ENCODE measurements around the gene CCDC190. TPM values are rescaled to one million over a fixed set of nuclear protein-coding genes. Genes with fewer than 3 reads are reported as not detected.
A peak's percentile ranks its signal among the peaks of the same experiment; 100 is the strongest.

CCDC190 gene
- total and polyA plus RNA-seq, 10 donors, result not detected

DNA sequence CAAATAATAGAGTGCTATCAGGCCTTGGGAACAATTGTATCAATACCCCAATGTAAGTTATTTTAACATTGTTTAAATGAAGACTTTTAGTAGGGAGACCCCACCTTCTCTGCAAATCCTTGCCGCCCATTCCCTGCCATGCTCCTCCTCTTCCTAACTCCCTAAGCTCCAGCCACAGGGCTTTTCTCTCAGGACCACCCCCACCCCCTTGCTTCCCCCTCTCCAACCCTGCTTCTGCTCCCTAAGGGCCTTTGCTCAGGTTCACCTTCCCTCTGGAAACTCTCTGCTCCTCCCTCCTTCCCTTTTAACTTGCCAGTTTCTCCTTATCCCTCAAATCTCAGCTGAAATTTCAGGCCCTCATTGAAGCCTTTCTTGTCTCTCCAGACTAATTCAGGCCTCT lies 16.8 kb downstream of the CCDC190 start:
- intact Hi-C loops (cut with DNase I; ENCODE audit: low total_unique reads), result no loop called here

DNA sequence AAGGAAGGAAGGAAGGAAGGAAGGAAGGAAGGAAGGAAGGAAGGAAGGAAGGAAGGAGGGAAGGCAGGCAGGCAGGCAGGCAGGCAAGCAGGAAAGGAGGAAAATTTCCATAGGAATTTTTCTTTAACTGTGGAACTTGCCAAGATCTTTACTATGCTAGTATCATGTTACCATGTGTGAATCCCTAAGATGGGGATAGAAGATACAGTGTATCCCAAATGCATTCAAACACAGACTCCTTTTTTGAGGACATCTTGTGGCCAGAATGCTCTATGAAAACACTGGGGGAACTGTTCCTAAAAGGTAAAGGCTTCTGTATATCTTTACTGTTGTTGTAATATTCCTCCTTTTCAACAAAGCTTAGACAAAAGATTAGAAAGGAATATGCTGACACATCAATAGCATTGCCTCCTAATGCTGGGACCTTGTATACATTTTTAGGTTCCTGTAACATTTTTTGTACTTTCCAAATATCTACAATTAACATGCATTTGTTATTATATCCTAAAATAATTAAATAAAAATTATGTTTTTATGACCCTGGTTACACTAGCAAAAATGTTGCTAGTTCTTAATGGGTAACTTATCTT lies 20.6 kb downstream of the CCDC190 start:
- no peak overlapping the region for H3K4me3 ChIP-seq
- H3K27me3 ChIP-seq (replicated peaks in 1 of 7), result no peaks in the 10 kb centered on the region
- H3K36me3 ChIP-seq, result no peaks in the 10 kb centered on the region
- H3K27ac ChIP-seq, result no peak overlapping the region
- TF ChIP-seq POLR2A (IDR thresholded peaks at IDR 0.05) (no peak), CTCF (IDR thresholded peaks at IDR 0.05 in 8 of 11, conservative IDR thresholded peaks at IDR 0.05 in 3 of 11) (no peak), POLR2AphosphoS5 (IDR thresholded peaks at IDR 0.05) (no peak)
- DNase-seq, result no peak
- no peaks in the 10 kb centered on the region for H3K4me1 ChIP-seq
- intact Hi-C loops (cut with DNase I; ENCODE audit: low total_unique reads), result no loop called here
- peaks cover 0 to 26% (median 21%) of the 10 kb centered on the region in 8 donors for H3K9me3 ChIP-seq

More for the DNA sequence above, 16.8 kb downstream of the CCDC190 start:
- no peak for TF ChIP-seq POLR2A (IDR thresholded peaks at IDR 0.05)
- no peak for TF ChIP-seq CTCF (IDR thresholded peaks at IDR 0.05 in 8 of 11, conservative IDR thresholded peaks at IDR 0.05 in 3 of 11)
- TF ChIP-seq POLR2AphosphoS5 (IDR thresholded peaks at IDR 0.05), result no peak
- H3K36me3 ChIP-seq, result no peaks in the 10 kb centered on the region
- peaks cover 0 to 8% (median 7%) of the 10 kb centered on the region in 8 donors for H3K9me3 ChIP-seq
- H3K4me1 ChIP-seq, result no peaks in the 10 kb centered on the region
- no peak overlapping the region for H3K27ac ChIP-seq
- DNase-seq, result no peak
- WGBS, 5 donors, result 78 to 88% (median 83%) methylated on average over 1 of the region's 1 CpG
- H3K27me3 ChIP-seq (replicated peaks in 1 of 7), result no peaks in the 10 kb centered on the region
- no peak overlapping the region for H3K4me3 ChIP-seq

GRCh38 chr1:162838863-162839262 lies 22.1 kb downstream of the CCDC190 start:
- WGBS, 5 donors, result 71 to 99% (median 96%) methylated on average over 4 of the region's 4 CpGs
- no peak for TF ChIP-seq POLR2AphosphoS5 (IDR thresholded peaks at IDR 0.05)
- H3K27ac ChIP-seq, result no peak overlapping the region
- H3K9me3 ChIP-seq, result peaks cover 0 to 26% (median 21%) of the 10 kb centered on the region in 8 donors
- no peaks in the 10 kb centered on the region for H3K4me1 ChIP-seq
- H3K27me3 ChIP-seq (replicated peaks in 1 of 7), result no peaks in the 10 kb centered on the region
- H3K4me3 ChIP-seq, result no peak overlapping the region
- no peak for DNase-seq
- intact Hi-C loops (cut with DNase I; ENCODE audit: low total_unique reads), result no loop called here
- no peaks in the 10 kb centered on the region for H3K36me3 ChIP-seq

DNA sequence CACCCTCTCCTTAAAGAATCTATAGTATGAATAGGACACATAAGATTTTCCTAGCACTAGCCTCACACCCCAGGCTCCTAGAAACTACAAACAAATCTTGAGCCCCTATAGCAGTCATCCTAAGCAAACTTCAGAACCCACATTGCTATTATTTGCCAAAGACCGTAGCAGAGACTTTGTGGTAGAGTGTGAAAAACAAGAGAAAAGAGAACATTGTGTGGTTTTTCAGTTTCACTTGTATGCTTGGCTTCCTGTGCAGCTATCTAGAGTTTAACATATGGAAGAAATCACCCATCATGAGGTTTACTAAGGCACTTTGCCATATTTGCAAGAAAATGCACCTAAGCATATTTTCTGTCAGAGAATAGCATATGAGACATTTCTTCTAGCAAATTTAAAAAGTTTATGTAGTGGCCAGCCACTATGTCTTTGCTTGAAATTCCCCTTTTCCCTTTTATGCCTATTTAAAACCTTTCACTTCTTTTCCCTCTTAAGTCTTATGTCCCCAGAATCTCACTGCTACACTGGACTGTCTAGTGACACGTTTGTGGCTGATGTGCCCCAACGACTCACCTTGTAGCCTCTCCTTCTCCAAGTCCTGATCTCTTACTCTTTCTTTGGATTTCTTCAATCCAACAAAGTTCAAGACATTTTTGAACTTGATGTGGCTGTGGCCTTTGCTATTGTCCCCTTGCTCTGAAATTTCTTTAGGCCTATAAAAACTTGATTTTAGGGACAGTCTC lies 25.6 kb downstream of the CCDC190 start:
- no peak for TF ChIP-seq POLR2AphosphoS5 (IDR thresholded peaks at IDR 0.05)
- TF ChIP-seq CTCF (IDR thresholded peaks at IDR 0.05 in 8 of 11, conservative IDR thresholded peaks at IDR 0.05 in 3 of 11), result no peak
- no peak for TF ChIP-seq POLR2A (IDR thresholded peaks at IDR 0.05)
- Histone ChIP-seq H3K27me3 (replicated peaks in 1 of 7) (no peaks in the 10 kb centered on the region), H3K4me1 (no peaks in the 10 kb centered on the region), H3K4me3 (no peak overlapping the region), H3K9me3 (peaks cover 0 to 26% (median 21%) of the 10 kb centered on the region in 8 donors), H3K27ac (peak overlapping the region in 3 of 8 donors; percentile 17 to 45 (median 43)), H3K36me3 (no peaks in the 10 kb centered on the region)
- intact Hi-C loops (cut with DNase I; ENCODE audit: low total_unique reads), result no loop called here
- no peak for DNase-seq
- WGBS, 5 donors, result 47 to 62% (median 54%) methylated on average over 3 of the region's 3 CpGs

Data from spleen (tissue), 11 donors.